DND-41 (cell line): ENCODE measurements around the gene COPG2.

Experiments
- ATAC-seq: fragments of 200-7000 bp; cut with Tn5 transposase; 3 replicates; pipeline ENCODE4 v1.9.1; 2021; ENCODE audit warnings: low read depth; ENCODE audit not compliant: insufficient read depth
- DNase-seq: peaks from one replicate; pipeline ENCODE4 v3.0.0-alpha.2; 2020
- H2AFZ ChIP-seq: 2 replicates; pipeline ENCODE4 v1.6.0; 2012; ENCODE audit warnings: low read depth, low read length
- H3K27ac ChIP-seq: 2 replicates; pipeline ENCODE4 v1.5.1; 2012; ENCODE audit warnings: low read length, inconsistent platforms
- H3K27me3 ChIP-seq: fragments of 200-600 bp; sonication (generic); 2 replicates; pipeline ENCODE4 v1.6.0; 2012; ENCODE audit warnings: low read length, mild to moderate bottlenecking, inconsistent platforms; ENCODE audit not compliant: insufficient read depth, poor library complexity
- H3K36me3 ChIP-seq: 2 replicates; pipeline ENCODE4 v1.5.1; 2012; ENCODE audit warnings: low read length, inconsistent platforms; ENCODE audit not compliant: insufficient read depth
- H3K4me1 ChIP-seq: 2 replicates; pipeline ENCODE4 v1.5.1; 2012; ENCODE audit warnings: mild to moderate bottlenecking, low read length; ENCODE audit not compliant: insufficient read depth
- H3K4me2 ChIP-seq: 2 replicates; pipeline ENCODE4 v1.6.0; 2012; ENCODE audit warnings: mild to moderate bottlenecking, moderate library complexity, low read length, inconsistent platforms; ENCODE audit not compliant: insufficient read depth
- H3K4me3 ChIP-seq, 2 experiments: fragments of 200-600 bp in 1 of 2; shearing (Covaris generic) in 1 of 2; 2 replicates each; pipeline ENCODE4 v1.5.1; 2012 to 2016; ENCODE audit warnings: inconsistent platforms in 2 of 2, low read length in 2 of 2, mild to moderate bottlenecking in 2 of 2, low read depth in 1 of 2, moderate library complexity in 1 of 2
- H3K79me2 ChIP-seq: 2 replicates; pipeline ENCODE4 v1.6.0; 2012; ENCODE audit warnings: low read length, inconsistent platforms; ENCODE audit not compliant: insufficient read depth
- H3K9ac ChIP-seq: 2 replicates; pipeline ENCODE4 v1.6.0; 2012; ENCODE audit warnings: low read depth, mild to moderate bottlenecking, inconsistent platforms, low read length, moderate library complexity
- H3K9me3 ChIP-seq: 2 replicates; pipeline ENCODE4 v1.5.1; 2012; ENCODE audit warnings: low read length, moderate library complexity, mild to moderate bottlenecking, inconsistent platforms; ENCODE audit not compliant: insufficient read depth, severe bottlenecking
- H4K20me1 ChIP-seq: 2 replicates; pipeline ENCODE4 v1.6.0; 2012; ENCODE audit warnings: low read length; ENCODE audit not compliant: insufficient read depth
- EZH2 ChIP-seq: IDR thresholded peaks from 3 replicates; pipeline ENCODE4 v1.6.1; 2012; ENCODE audit warnings: borderline replicate concordance, low read depth, mild to moderate bottlenecking, moderate library complexity, low read length, inconsistent platforms; ENCODE audit not compliant: severe bottlenecking
- TF ChIP-seq, protein P1 (sequence below): IDR thresholded peaks from 2 replicates; pipeline ENCODE4 v1.5.1; 2012; ENCODE audit warnings: borderline replicate concordance, low read length, moderate library complexity, mild to moderate bottlenecking; ENCODE audit not compliant: poor library complexity, severe bottlenecking; ENCODE audit errors: extremely low read depth

Gene COPG2

DNA sequence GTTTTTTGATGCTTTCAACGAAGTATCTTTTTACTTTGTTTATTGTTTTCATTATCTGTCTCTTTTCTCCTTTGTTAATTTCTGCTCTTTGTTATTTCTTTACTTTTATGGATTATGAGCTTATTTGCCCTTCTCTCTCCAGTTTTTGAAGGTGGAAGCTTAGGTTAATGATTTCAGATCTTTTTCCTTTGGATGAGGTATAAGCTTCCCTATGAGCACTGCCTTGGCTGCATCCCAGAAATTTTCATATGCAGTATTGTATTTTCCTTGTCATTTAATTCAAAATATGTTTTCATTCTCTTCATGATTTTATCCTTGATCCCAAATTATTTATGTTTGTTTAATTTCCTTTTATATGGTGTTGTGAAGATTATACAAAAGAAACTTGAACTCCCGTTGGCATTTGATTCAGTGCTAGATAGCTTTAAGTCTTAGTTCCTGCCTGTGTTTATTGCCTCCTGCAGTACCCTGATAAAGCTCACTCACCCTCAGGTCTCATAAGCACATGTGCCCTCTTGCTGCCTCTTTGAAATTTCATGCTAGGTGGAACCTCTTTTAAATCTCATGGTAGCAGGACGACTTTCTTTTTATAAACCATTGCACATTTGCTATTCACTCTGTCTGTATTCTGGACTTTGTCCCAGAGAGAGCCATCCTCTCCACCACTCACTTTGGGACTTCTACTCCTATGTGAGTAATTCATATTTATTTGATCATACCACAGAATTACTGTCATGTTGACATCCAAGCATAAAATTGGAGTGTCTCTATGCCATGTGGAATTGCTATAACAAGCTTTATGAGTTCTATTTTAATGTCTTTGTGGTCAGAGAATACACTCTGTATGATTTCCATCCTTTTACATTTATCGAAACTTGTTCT, 204.8 kb downstream of the COPG2 start:
- Histone ChIP-seq H3K9ac (no peak overlapping the region), H3K4me3 (no peak overlapping the region), H4K20me1 (no peaks in the 10 kb centered on the region), H3K79me2 (no peaks in the 10 kb centered on the region), H3K27ac (no peak overlapping the region), H3K4me1 (peaks cover under 1% of the 10 kb centered on the region; the same call in 1 of the 2 replicates), H2AFZ (no peak overlapping the region), H3K9me3 (peaks cover 10% of the 10 kb centered on the region), H3K4me2 (no peak overlapping the region), H3K36me3 (no peaks in the 10 kb centered on the region), H3K27me3 (no peaks in the 10 kb centered on the region)
- TF ChIP-seq, protein P1, sequence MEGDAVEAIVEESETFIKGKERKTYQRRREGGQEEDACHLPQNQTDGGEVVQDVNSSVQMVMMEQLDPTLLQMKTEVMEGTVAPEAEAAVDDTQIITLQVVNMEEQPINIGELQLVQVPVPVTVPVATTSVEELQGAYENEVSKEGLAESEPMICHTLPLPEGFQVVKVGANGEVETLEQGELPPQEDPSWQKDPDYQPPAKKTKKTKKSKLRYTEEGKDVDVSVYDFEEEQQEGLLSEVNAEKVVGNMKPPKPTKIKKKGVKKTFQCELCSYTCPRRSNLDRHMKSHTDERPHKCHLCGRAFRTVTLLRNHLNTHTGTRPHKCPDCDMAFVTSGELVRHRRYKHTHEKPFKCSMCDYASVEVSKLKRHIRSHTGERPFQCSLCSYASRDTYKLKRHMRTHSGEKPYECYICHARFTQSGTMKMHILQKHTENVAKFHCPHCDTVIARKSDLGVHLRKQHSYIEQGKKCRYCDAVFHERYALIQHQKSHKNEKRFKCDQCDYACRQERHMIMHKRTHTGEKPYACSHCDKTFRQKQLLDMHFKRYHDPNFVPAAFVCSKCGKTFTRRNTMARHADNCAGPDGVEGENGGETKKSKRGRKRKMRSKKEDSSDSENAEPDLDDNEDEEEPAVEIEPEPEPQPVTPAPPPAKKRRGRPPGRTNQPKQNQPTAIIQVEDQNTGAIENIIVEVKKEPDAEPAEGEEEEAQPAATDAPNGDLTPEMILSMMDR: no peak
- TF ChIP-seq EZH2: no peak
- ATAC-seq: no peak
- no peak for DNase-seq

DNA sequence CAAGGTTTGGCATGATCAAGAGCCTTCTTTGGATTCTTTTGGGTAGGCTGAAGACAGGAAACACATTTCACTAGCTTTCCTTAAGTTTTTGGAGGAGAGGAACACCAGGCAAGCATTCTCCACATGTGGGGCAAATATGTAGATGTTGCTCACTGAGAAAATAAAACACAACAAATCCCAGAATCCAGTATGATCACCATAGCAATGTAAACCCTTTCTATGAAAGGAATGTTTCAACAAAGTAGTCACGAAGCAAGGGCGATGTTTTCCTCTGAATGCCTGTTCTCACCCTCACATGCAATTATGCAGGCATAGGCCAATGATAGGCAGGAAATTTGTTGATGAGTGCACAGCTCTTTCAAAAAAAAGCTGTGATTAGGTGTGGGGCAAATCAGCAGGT, 207.3 kb downstream of the COPG2 start:
- ATAC-seq (no peak), DNase-seq (no peak)
- peaks cover 12% of the 10 kb centered on the region for H3K9me3 ChIP-seq
- H3K27me3 ChIP-seq: no peaks in the 10 kb centered on the region
- no peak overlapping the region for H2AFZ ChIP-seq
- no peak overlapping the region for H3K27ac ChIP-seq
- H3K4me3 ChIP-seq: no peak overlapping the region
- TF ChIP-seq EZH2: no peak
- TF ChIP-seq, protein P1: no peak
- no peaks in the 10 kb centered on the region for H3K36me3 ChIP-seq
- no peak overlapping the region for H3K9ac ChIP-seq
- peaks cover 13% of the 10 kb centered on the region for H3K4me1 ChIP-seq
- H3K79me2 ChIP-seq: no peaks in the 10 kb centered on the region
- no peaks in the 10 kb centered on the region for H4K20me1 ChIP-seq
- H3K4me2 ChIP-seq: no peak overlapping the region

DNA sequence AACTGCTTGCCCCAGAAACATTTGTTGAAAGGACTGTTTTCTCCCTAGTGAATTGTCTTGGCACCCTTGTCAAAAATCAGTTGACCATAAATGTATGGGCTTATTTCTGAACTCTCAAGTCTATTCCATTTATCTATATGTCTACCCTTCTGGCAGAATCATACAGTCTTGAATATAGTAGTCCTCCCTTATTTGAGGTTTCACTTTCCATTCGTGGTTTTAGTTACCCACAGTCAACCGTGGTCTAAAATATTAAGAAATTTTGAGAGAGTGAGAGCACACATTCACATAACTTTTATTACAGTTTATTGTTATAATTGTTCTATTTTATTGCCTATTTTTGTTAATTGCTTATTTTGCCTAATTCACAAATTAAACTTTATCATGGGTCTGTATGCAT, 210.3 kb downstream of the COPG2 start:
- TF ChIP-seq, protein P1: no peak
- TF ChIP-seq EZH2: no peak
- Histone ChIP-seq H3K4me1 (peaks cover 13% of the 10 kb centered on the region), H2AFZ (no peak overlapping the region), H4K20me1 (no peaks in the 10 kb centered on the region), H3K27me3 (no peaks in the 10 kb centered on the region), H3K27ac (no peak overlapping the region), H3K4me2 (peak overlapping the region; percentile 49; the same call in 1 of the 2 replicates), H3K9me3 (peaks cover 12% of the 10 kb centered on the region), H3K9ac (no peak overlapping the region; the same call in 1 of the 2 replicates), H3K4me3 (no peak overlapping the region), H3K79me2 (no peaks in the 10 kb centered on the region), H3K36me3 (no peaks in the 10 kb centered on the region)
- no peak for DNase-seq
- ATAC-seq: peak; percentile 94
